Lower leg skin (tissue), 4 donors: ENCODE results near the gene SLC17A8. TPM values are rescaled to one million over a fixed set of nuclear protein-coding genes. Genes with fewer than 3 reads are reported as not detected.

Experiments
- DNase-seq, 2 donors: peaks; one replicate each; pipeline ENCODE4 v3.0.0-alpha.2; 2019; ENCODE audit warnings: low spot score in 2 of 2
- H3K4me3 ChIP-seq: fragments of 200-600 bp; sonication (generic); 2 replicates; pipeline ENCODE4 v1.5.1; 2017; ENCODE audit warnings: mild to moderate bottlenecking, low read depth; ENCODE audit not compliant: poor library complexity, severe bottlenecking
- POLR2A ChIP-seq, 2 donors: fragments of 450-650 bp; IDR thresholded peaks; one replicate each; pipeline ENCODE4 v1.6.1; 2016 to 2017; ENCODE audit warnings: antibody characterized with exemption in 2 of 2, mild to moderate bottlenecking in 1 of 2, moderate library complexity in 1 of 2
- WGBS, 2 donors: methylation state at CpG; one replicate each; pipeline ENCODE4 v1.1.5; 2018; 5-methylcytosine and 5-hydroxymethylcytosine counted together
- intact Hi-C: fragments of 100-400 bp; cut with DNase I; formaldehyde crosslinking; loops from one replicate; pipeline ENCODE4 v1.15.0; 2023; ENCODE audit warnings: low total_unique reads
- total RNA-seq, 4 donors: library from RNA; depleted of rRNA; stranded (reverse); fragments of >200 nt; gene quantifications; one replicate each; pipeline ENCODE4 v1.1.0, GENCODE V29; 2016
- TF ChIP-seq, protein P1 (sequence below), 3 donors: fragments of 450-650 bp; IDR thresholded peaks; one replicate each; pipeline ENCODE4 v1.5.1; 2016; ENCODE audit warnings: antibody characterized with exemption in 3 of 3, mild to moderate bottlenecking in 3 of 3, moderate library complexity in 2 of 3

Gene SLC17A8
- total RNA-seq, 4 donors from 2014 or later = not detected

DNA sequence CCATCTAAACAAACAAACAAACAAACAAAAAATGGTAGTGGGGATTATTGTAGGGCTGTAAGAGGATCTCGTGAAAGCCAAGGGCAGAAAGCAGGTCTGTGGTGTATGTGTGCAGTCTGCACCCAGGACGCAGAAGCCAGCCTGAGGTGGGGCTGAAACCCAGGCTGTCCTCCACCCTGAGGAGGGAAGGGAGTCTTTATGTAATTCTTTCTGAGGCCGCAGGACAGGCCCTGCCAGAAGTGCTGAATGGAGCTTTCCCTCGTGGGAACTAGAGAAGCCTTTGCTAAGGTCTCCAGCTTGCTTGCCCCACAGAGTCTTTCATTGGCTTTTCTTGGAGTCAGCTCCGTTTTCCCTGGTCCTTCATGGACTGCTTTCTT lies 27.7 kb downstream of the SLC17A8 start:
- intact Hi-C loops = no loop called here
- DNase-seq = no peak
- WGBS, 2 donors = 78% methylated on average over 5 of the region's 5 CpGs
- TF ChIP-seq POLR2A (IDR thresholded peaks at IDR 0.05) = no peak
- TF ChIP-seq, protein P1, sequence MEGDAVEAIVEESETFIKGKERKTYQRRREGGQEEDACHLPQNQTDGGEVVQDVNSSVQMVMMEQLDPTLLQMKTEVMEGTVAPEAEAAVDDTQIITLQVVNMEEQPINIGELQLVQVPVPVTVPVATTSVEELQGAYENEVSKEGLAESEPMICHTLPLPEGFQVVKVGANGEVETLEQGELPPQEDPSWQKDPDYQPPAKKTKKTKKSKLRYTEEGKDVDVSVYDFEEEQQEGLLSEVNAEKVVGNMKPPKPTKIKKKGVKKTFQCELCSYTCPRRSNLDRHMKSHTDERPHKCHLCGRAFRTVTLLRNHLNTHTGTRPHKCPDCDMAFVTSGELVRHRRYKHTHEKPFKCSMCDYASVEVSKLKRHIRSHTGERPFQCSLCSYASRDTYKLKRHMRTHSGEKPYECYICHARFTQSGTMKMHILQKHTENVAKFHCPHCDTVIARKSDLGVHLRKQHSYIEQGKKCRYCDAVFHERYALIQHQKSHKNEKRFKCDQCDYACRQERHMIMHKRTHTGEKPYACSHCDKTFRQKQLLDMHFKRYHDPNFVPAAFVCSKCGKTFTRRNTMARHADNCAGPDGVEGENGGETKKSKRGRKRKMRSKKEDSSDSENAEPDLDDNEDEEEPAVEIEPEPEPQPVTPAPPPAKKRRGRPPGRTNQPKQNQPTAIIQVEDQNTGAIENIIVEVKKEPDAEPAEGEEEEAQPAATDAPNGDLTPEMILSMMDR (IDR thresholded peaks at IDR 0.05) = no peak
- no peak overlapping the region for H3K4me3 ChIP-seq

DNA sequence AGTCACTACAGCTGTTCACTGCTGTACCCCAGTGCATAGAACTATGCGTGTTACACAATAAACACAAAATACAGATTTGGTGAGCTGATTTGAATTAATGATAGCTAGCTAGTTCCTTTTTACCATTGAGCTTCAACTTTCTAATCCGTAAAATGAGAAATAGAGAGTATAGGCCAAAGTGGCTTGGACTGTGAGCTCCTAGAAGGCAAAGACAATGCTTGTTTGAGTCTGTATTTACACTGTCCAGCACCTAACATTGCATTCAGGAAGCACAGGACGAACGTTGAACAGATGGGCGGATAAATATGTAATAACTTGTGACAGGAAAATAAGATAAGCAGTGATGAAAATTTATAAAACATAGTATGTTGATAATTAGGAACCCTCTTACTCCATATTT lies 31.5 kb downstream of the SLC17A8 start:
- no peak for DNase-seq
- no peak overlapping the region for H3K4me3 ChIP-seq
- no peak for TF ChIP-seq POLR2A (IDR thresholded peaks at IDR 0.05)
- TF ChIP-seq, protein P1 (IDR thresholded peaks at IDR 0.05) = no peak
- intact Hi-C loops = no loop called here
- WGBS, 2 donors = 81 to 87% methylated on average over 5 of the region's 5 CpGs

DNA sequence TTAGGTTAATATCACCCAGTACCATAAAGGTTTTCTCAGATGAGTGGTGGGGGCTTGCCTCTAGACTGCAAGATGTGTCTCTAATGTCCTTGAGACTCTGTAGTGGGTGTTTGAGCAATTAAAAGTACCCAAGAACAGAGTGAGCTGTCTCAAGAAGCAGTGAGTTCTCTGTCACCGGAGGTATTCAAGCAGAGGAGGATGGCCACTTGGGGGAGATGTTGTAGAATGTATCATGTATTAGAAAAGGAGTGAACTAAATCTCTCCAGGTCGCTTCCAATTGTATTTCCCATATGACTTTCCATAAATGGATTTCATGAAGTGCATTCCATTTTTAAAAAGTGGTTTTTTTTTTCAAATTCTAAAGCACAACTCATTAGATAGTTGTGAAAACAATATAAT lies 35.0 kb downstream of the SLC17A8 start:
- TF ChIP-seq POLR2A (IDR thresholded peaks at IDR 0.05) = no peak
- TF ChIP-seq, protein P1 (IDR thresholded peaks at IDR 0.05) = no peak
- intact Hi-C loops = no loop called here
- 75 to 77% methylated on average over 2 of the region's 2 CpGs for WGBS, 2 donors
- H3K4me3 ChIP-seq = no peak overlapping the region
- DNase-seq = no peak

DNA sequence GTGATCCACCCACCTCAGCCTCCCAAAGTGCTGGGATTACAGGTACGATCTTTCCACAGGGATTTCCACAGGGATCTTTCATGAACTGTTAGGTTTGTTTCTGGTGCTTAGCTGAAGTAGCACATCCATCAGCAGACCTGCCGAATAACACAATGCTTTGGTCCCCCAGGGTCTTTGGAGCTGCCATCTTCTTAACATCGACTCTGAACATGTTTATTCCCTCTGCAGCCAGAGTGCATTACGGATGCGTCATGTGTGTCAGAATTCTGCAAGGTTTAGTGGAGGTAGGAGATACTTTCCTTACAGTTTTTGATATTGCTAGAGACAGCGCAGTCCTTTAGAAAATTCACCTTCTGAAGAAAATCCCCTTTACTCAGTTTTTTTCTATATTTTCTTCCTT lies 36.3 kb downstream of the SLC17A8 start:
- TF ChIP-seq, protein P1 (IDR thresholded peaks at IDR 0.05) = no peak
- TF ChIP-seq POLR2A (IDR thresholded peaks at IDR 0.05) = no peak
- 87 to 89% methylated on average over 6 of the region's 6 CpGs for WGBS, 2 donors
- DNase-seq = no peak
- intact Hi-C loops = no loop called here
- no peak overlapping the region for H3K4me3 ChIP-seq

DNA sequence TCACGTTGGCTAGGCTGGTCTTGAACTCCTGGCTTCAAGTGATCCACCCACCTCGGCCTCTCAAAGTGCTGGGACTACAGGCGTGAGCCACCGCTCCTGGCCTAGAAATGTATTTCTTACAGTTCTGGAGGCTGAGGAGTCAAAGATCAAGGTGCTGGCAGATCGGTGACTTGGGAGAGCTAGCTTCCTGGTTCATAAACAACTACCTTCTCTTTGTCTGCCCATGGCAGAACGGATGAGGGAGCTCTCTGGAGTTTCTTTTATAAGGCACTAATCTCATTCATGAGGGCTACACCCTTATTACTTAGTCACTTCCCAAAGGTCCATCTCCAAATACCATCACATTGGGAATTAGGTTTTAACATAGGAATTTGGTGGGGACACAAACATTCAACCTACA lies 38.9 kb downstream of the SLC17A8 start:
- intact Hi-C loops = no loop called here
- TF ChIP-seq, protein P1 (IDR thresholded peaks at IDR 0.05) = no peak
- TF ChIP-seq POLR2A (IDR thresholded peaks at IDR 0.05) = no peak
- 90 to 92% methylated on average over 6 of the region's 6 CpGs for WGBS, 2 donors

DNA sequence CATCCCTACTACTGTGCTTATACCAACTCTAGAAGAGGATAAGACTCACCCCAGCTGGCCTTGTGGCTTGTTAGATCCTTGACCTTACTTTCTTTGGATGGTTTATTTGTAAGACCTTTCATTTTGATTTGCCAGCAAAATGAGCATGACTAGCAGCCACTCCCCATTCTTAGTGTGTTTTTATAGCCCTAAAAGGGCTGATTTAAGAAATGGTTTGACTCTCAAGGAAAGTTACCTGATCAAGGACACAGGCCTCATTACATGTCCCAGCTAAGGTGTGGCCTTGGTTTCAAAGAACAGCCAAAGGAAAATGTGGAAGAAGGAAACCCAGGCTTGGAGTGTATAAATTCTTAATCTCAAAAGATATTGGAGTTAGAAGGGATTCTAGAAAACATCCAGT lies 41.4 kb downstream of the SLC17A8 start:
- DNase-seq = no peak
- intact Hi-C loops = no loop called here

More for the DNA sequence above, 38.9 kb downstream of the SLC17A8 start:
- H3K4me3 ChIP-seq = no peak overlapping the region
- DNase-seq = no peak

More for the DNA sequence above, 41.4 kb downstream of the SLC17A8 start:
- TF ChIP-seq POLR2A (IDR thresholded peaks at IDR 0.05) = no peak
- TF ChIP-seq, protein P1 (IDR thresholded peaks at IDR 0.05) = no peak
- H3K4me3 ChIP-seq = no peak overlapping the region
